ENCODE measurements around the gene OR14J1. TPM values are rescaled to one million over a fixed set of nuclear protein-coding genes. Genes with fewer than 3 reads are reported as not detected.

Gene OR14J1
- total and polyA plus RNA-seq, 2 experiments from 2014 or later = not detected

- Histone ChIP-seq H3K4me3 (no peak overlapping the region), H3K4me2 (no peak overlapping the region), H3K4me1 (ENCODE audit: insufficient read depth) (no peaks in the 10 kb centered on the region), H3K36me3 (ENCODE audit: insufficient read depth) (no peaks in the 10 kb centered on the region), H3F3A (replicated peaks; ENCODE audit: low read depth) (no peaks in the 10 kb centered on the region), H3K27ac (ENCODE audit: low read depth) (no peak overlapping the region), H3K27me3 (ENCODE audit: insufficient read depth) (no peaks in the 10 kb centered on the region), H4K20me1 (replicated peaks; ENCODE audit: insufficient read depth) (no peaks in the 10 kb centered on the region), H2AFZ (no peak overlapping the region), H3K9me2 (ENCODE audit: insufficient read depth) (no peaks in the 10 kb centered on the region), H3K79me2 (replicated peaks; ENCODE audit: insufficient read depth) (no peaks in the 10 kb centered on the region)
- Mint-ChIP-seq H3K36me3 (ENCODE audit: low read depth) (no peaks in the 10 kb centered on the region), H3K27me3 (ENCODE audit: insufficient read depth, low read depth, poor library complexity) (no peaks in the 10 kb centered on the region), H3K27ac (no peak overlapping the region), H3K4me1 (peaks cover 8% of the 10 kb centered on the region), H3K9me3 (no peaks in the 10 kb centered on the region), H3K4me3 (no peak overlapping the region)
- DNase-seq (ENCODE audit: low spot score) = no peak
- TF ChIP-seq REST (IDR thresholded peaks at IDR 0.05; ENCODE audit: unreplicated experiment) (no peak), ZNF331 (CRISPR knock-in tag; IDR thresholded peaks at IDR 0.05; ENCODE audit: low read depth) (no peak), ZNF462 (CRISPR knock-in tag; IDR thresholded peaks at IDR 0.05) (no peak), POLR2AphosphoS5 (IDR thresholded peaks at IDR 0.05; ENCODE audit: low read depth) (no peak), EZH2 (IDR thresholded peaks at IDR 0.05; ENCODE audit: low read depth, unreplicated experiment) (no peak), ETS1 (IDR thresholded peaks at IDR 0.05) (no peak), NANOG (IDR thresholded peaks at IDR 0.05; ENCODE audit: borderline replicate concordance) (no peak), EZH2phosphoT487 (IDR thresholded peaks at IDR 0.05; ENCODE audit: unreplicated experiment) (no peak), JUNB (IDR thresholded peaks at IDR 0.05; ENCODE audit: unreplicated experiment) (no peak), CREB1 (CRISPR knock-in tag; IDR thresholded peaks at IDR 0.05; ENCODE audit: low read depth) (no peak), STAT1 (IDR thresholded peaks at IDR 0.05; ENCODE audit: unreplicated experiment) (no peak), ZNF114 (CRISPR knock-in tag; IDR thresholded peaks at IDR 0.05) (no peak), CTCF (conservative IDR thresholded peaks at IDR 0.05; ENCODE audit: low read depth in 2 of 2) (no peak)
- ATAC-seq = no peak
Measured at GRCh38 chr6:29354980-29355379, 53.5 kb downstream of the OR14J1 start.
